PC-9 (cell line): ENCODE measurements around the gene MVD.

Experiments used
- CTCF ChIP-seq: fragments of 200-600 bp; sonication (generic); conservative IDR thresholded peaks from 2 replicates; pipeline ENCODE4 v1.6.1; 2017; ENCODE audit warnings: mixed run types, antibody characterized with exemption, mild to moderate bottlenecking, moderate library complexity
- EZH2 ChIP-seq: fragments of 200-600 bp; sonication (generic); IDR thresholded peaks from 2 replicates; pipeline ENCODE4 v1.8.0; 2017; ENCODE audit warnings: antibody characterized with exemption, low read depth

DNA sequence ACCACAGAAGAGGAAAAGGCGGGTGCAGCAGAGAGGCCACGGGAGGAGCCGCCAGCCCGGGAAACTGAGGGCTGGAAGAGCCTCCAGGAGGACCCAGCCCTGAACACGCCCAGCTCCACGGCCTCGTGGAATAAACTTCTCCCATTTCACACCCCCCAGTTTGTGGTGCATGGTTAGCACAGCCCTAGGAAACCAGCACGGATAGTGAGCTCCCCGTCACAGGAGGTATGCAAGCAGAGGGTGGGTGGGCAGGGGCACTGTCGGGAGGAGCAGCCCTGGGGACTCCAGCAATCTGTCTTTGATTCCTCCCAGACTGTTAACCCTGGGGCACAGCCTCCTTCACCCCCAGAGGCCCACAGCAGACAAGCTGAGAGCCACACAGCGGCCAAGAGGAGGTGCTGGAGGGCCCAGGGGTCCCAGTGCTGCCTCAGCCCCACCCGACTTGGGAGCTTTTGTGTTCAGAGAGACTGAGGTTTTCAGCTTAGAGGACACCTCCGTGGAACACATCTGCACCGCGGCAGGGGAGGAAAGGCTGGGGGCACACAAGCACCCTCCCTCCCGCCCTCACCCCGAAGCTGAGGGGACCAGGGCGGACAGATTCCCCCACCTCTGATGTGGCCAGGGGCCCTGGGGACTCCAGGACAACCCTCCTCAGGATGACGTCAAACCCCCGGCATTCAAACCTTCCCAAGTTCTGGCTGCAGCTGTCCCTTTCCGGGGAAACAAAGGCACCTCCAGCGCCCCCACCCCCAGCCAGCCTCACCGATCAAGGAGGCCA lies 26.2 kb downstream of the MVD start:
- no peak for TF ChIP-seq CTCF
- TF ChIP-seq EZH2 = no peak
